ENCODE data around the gene CENPP.

DNA sequence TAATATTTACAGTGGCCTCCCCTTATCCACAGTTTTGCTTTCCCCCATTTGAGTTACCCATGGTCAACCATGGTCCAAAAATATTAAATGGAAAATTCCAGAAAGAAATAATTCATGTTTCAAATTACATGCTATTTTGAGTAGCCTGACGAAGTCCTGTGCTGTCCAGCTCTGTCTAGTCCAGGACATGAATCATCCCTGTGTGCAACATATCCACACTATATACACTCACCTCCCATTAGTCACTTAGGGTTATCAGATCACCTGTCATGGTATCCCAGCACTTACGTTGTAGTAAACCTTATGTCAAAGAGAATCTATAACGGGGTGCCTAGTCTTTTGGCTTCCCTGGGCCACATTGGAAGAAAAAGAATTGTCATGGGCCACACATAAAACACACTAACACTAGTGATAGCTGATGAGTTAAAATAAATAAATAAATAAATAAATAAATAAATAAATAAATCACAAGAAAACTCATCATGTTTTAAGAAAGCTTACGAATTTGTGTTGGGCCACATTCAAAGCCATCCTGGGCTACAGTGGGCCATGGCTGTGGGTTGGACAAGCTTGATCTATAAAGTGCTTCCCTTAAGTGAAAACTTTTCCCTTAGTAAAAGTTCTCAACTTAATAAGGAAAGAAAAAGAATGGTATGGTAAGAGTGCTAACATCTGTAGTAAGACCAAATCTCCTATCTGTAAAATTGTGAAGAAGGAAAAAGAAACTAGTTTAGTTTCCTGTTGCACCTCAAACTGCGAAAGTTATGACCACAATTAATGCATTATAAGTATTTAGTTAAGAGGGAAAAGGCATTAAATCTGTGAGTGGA lies 114.4 kb downstream of the CENPP start:
- no peak for TF ChIP-seq POLR2A (IDR thresholded peaks at IDR 0.05)
- TF ChIP-seq, protein P1, sequence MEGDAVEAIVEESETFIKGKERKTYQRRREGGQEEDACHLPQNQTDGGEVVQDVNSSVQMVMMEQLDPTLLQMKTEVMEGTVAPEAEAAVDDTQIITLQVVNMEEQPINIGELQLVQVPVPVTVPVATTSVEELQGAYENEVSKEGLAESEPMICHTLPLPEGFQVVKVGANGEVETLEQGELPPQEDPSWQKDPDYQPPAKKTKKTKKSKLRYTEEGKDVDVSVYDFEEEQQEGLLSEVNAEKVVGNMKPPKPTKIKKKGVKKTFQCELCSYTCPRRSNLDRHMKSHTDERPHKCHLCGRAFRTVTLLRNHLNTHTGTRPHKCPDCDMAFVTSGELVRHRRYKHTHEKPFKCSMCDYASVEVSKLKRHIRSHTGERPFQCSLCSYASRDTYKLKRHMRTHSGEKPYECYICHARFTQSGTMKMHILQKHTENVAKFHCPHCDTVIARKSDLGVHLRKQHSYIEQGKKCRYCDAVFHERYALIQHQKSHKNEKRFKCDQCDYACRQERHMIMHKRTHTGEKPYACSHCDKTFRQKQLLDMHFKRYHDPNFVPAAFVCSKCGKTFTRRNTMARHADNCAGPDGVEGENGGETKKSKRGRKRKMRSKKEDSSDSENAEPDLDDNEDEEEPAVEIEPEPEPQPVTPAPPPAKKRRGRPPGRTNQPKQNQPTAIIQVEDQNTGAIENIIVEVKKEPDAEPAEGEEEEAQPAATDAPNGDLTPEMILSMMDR (IDR thresholded peaks at IDR 0.05), result no peak

Data from vagina (tissue), 2 donors.